Fibroblast of lung (primary cell): ENCODE results near the gene ZNF805.

Experiments
- CTCF ChIP-seq, 2 donors: IDR thresholded peaks in 1 of 2; conservative IDR thresholded peaks in 1 of 2; 1 replicate in 1 of 2; 2 replicates in 1 of 2; pipeline ENCODE4 v1.5.1; 2011 to 2012; ENCODE audit warnings: low read length in 2 of 2, control low read depth in 1 of 2, inconsistent platforms in 1 of 2, low read depth in 1 of 2, mild to moderate bottlenecking in 1 of 2
- EZH2 ChIP-seq: IDR thresholded peaks from 2 replicates; pipeline ENCODE4 v1.5.1; 2012; ENCODE audit warnings: low read length, control low read depth, mild to moderate bottlenecking; ENCODE audit errors: missing control alignments

GRCh38 chr19:57191141-57192076, 49.0 kb upstream of the ZNF805 start, which contains the start of gene ZNF264:
- TF ChIP-seq EZH2 = no peak
- peak in 1 of 2 donors; percentile 3 for TF ChIP-seq CTCF (conservative IDR thresholded peaks at IDR 0.05 in 1 of 2, IDR thresholded peaks at IDR 0.05 in 1 of 2; ENCODE audit: low read depth in 1 of 2, low read length in 2 of 2)
